B cell (primary cell): ENCODE results near the gene XPO4. TPM values are rescaled to one million over a fixed set of nuclear protein-coding genes. Genes with fewer than 3 reads are reported as not detected.
A peak's percentile ranks its signal among the peaks of the same experiment; 100 is the strongest.
"Not testable (repeated sequence)": the region's sequence is repeated elsewhere in the genome, so short reads cannot be mapped to it uniquely, and the experiment has no call there.

Experiments used
- ATAC-seq: fragments of 200-7000 bp; cut with Tn5 transposase; one replicate; pipeline ENCODE4 v1.10.0; 2021; ENCODE audit warnings: low read depth, mild to moderate bottlenecking, moderate number of reproducible peaks, moderate library complexity
- CTCF ChIA-PET: fragments of 350-600 bp; sonication (Branson Sonifier 250); formaldehyde crosslinking; loops from one replicate; lab custom pipeline; 2021; ENCODE audit warnings: antibody characterized with exemption, inconsistent platforms; lab: Charles Lee
- POLR2A ChIA-PET: fragments of 350-600 bp; sonication (Branson Sonifier 250); formaldehyde crosslinking; loops from one replicate; lab custom pipeline; 2021; ENCODE audit warnings: antibody characterized with exemption; lab: Charles Lee
- DNase-seq: peaks from one replicate; pipeline ENCODE4 v3.0.0; 2013
- H2AFZ ChIP-seq: 2 replicates; pipeline ENCODE4 v1.6.1; 2012; ENCODE audit warnings: mild to moderate bottlenecking, low read depth, low read length; ENCODE audit not compliant: insufficient read depth, poor library complexity, severe bottlenecking
- H3K27ac ChIP-seq, 2 donors: 1 replicate in 1 of 2; 2 replicates in 1 of 2; pipeline ENCODE4 v1.5.1; 2012 to 2013; ENCODE audit warnings: low read length in 2 of 2, mild to moderate bottlenecking in 2 of 2, moderate library complexity in 1 of 2
- H3K27me3 ChIP-seq, 4 experiments: fragments of 200-600 bp in 1 of 4; sonication (generic) in 1 of 4; replicated peaks in 1 of 4; 1 replicate in 2 of 4; 2 replicates in 2 of 4; pipeline versions ENCODE4 v1.6.1 to v1.7.0; 2013 to 2016; ENCODE audit warnings: low read length in 3 of 4, mild to moderate bottlenecking in 2 of 4, mixed read lengths in 1 of 4, moderate library complexity in 1 of 4; ENCODE audit not compliant: insufficient read depth in 4 of 4, control insufficient read depth in 3 of 4; ENCODE audit errors: control extremely low read depth in 1 of 4
- H3K36me3 ChIP-seq, 2 experiments: replicated peaks in 1 of 2; 1 replicate in 1 of 2; 2 replicates in 1 of 2; pipeline versions ENCODE4 v1.6.1 to v1.7.1; 2013; ENCODE audit warnings: low read length in 1 of 2; ENCODE audit not compliant: insufficient read depth in 2 of 2, control insufficient read depth in 1 of 2; ENCODE audit errors: control extremely low read depth in 1 of 2, extremely low read depth in 1 of 2
- H3K4me1 ChIP-seq, 2 donors: fragments of 200-600 bp in 1 of 2; sonication (generic) in 1 of 2; 1 replicate in 1 of 2; 2 replicates in 1 of 2; pipeline versions ENCODE4 v1.5.1 to v1.6.1; 2013 to 2017; ENCODE audit warnings: low read length in 2 of 2; ENCODE audit not compliant: control insufficient read depth in 2 of 2, insufficient read depth in 2 of 2
- H3K4me2 ChIP-seq: replicated peaks from 2 replicates; pipeline ENCODE3; 2012; ENCODE audit warnings: mild to moderate bottlenecking, low read depth, low read length; ENCODE audit not compliant: poor library complexity, severe bottlenecking
- H3K4me3 ChIP-seq, 5 experiments: fragments of 200-600 bp in 1 of 5; sonication (generic) in 1 of 5; 1 replicate in 3 of 5; 2 replicates in 2 of 5; pipeline versions ENCODE4 v1.5.1 to v1.7.0; 2011 to 2016; ENCODE audit warnings: low read length in 4 of 5, mild to moderate bottlenecking in 4 of 5, low read depth in 2 of 5, control low read depth in 1 of 5, moderate library complexity in 1 of 5; ENCODE audit not compliant: insufficient read depth in 1 of 5; ENCODE audit errors: control extremely low read depth in 1 of 5, extremely low read depth in 1 of 5
- H3K79me2 ChIP-seq: fragments of 200-600 bp; sonication (generic); one replicate; pipeline ENCODE4 v1.6.0; 2016; ENCODE audit warnings: low read length; ENCODE audit not compliant: control insufficient read depth, insufficient read depth
- H3K9ac ChIP-seq: fragments of 200-600 bp; sonication (generic); 2 replicates; pipeline ENCODE4 v1.6.1; 2017; ENCODE audit warnings: mild to moderate bottlenecking, low read length, moderate library complexity
- H3K9me3 ChIP-seq, 3 donors: one replicate each; pipeline versions ENCODE4 v1.6.1 to v1.7.1; 2013; ENCODE audit warnings: low read length in 2 of 3; ENCODE audit not compliant: control insufficient read depth in 2 of 3, insufficient read depth in 1 of 3; ENCODE audit errors: control extremely low read depth in 1 of 3
- H4K20me1 ChIP-seq: 2 replicates; pipeline ENCODE4 v1.6.0; 2012; ENCODE audit warnings: mild to moderate bottlenecking, low read length; ENCODE audit not compliant: insufficient read depth, control insufficient read depth, poor library complexity, severe bottlenecking
- H3K27ac Mint-ChIP-seq: one replicate; pipeline ENCODE4 v1.8.0; 2021; ENCODE audit warnings: mixed read lengths
- H3K27me3 Mint-ChIP-seq: one replicate; pipeline ENCODE4 v1.8.0; 2021; ENCODE audit warnings: mixed read lengths
- H3K4me1 Mint-ChIP-seq: one replicate; pipeline ENCODE4 v1.8.0; 2021; ENCODE audit warnings: mixed read lengths
- H3K4me3 Mint-ChIP-seq: one replicate; pipeline ENCODE4 v1.8.0; 2021; ENCODE audit warnings: mixed read lengths
- H3K9me3 Mint-ChIP-seq: one replicate; pipeline ENCODE4 v1.8.0; 2022; ENCODE audit warnings: mixed read lengths; ENCODE audit not compliant: insufficient read depth
- CTCF ChIP-seq: fragments of 200-600 bp; IDR thresholded peaks from one replicate; pipeline ENCODE4 v1.8.0; 2022; ENCODE audit warnings: antibody characterized with exemption, mild to moderate bottlenecking
- EZH2 ChIP-seq: IDR thresholded peaks from 2 replicates; pipeline ENCODE4 v1.6.1; 2012; ENCODE audit warnings: borderline replicate concordance, low read depth, mild to moderate bottlenecking, moderate library complexity, low read length; ENCODE audit not compliant: insufficient read depth, poor library complexity, severe bottlenecking
- WGBS: methylation state at CpG from one replicate; pipeline ENCODE4 v1.1.5; 2013; ENCODE audit warnings: missing lambda C conversion rate; ENCODE audit not compliant: insufficient coverage; 5-methylcytosine and 5-hydroxymethylcytosine counted together
- intact Hi-C: fragments of 100-400 bp; cut with micrococcal nuclease; formaldehyde crosslinking; loops from one replicate; pipeline ENCODE4 v1.10.0; 2022
- polyA minus RNA-seq: library from RNA; depleted of rRNA, polyadenylated mRNA; stranded (reverse); fragments of >200 nt; gene quantifications from 2 replicates; pipeline ENCODE4 v1.2.3, GENCODE V29; 2012
- polyA plus RNA-seq: library from polyadenylated mRNA; depleted of rRNA; stranded (reverse); fragments of >200 nt; gene quantifications from 2 replicates; pipeline ENCODE4 v1.2.3, GENCODE V29; 2012
- total RNA-seq, 2 donors: library from RNA; stranded (reverse); fragments of 120-200 nt in 1 of 2; gene quantifications; 1 replicate in 1 of 2; 2 replicates in 1 of 2; pipeline versions ENCODE4 v1.2.3 to v1.2.4, GENCODE V29; 2013 to 2022

XPO4 gene
- total RNA-seq (25.9 and 30.6 TPM in 2 replicates), polyA plus RNA-seq (6.2 and 9.7 TPM in 2 replicates), polyA minus RNA-seq (13.4 and 14.8 TPM in 2 replicates)
- 24.7 TPM for total RNA-seq (2013)

GRCh38 chr13:20902438-20903163 lies at the start of gene XPO4:
Gene XPO4, minus strand, starts transcription at chr13:20902746. Its CDS starts 8 bp downstream, at chr13:20902738.
- Histone ChIP-seq H3K27ac (peak within 1 kb of the TSS; percentile 91 to 97), H3K9ac (peak within 1 kb of the TSS; percentile 98), H3K4me3 (peak within 1 kb of the TSS; percentile 62 to 98 (median 96)), H3K79me2 (peaks cover 49% of the 10 kb centered on the region), H2AFZ (peak within 1 kb of the TSS; percentile 100), H3K36me3 (peaks cover 0 to 2% of the 10 kb centered on the region in 2 experiments), H3K27me3 (no peaks in the 10 kb centered on the region), H4K20me1 (peaks cover 14% of the 10 kb centered on the region), H3K9me3 (no peaks in the 10 kb centered on the region), H3K4me1 (peaks cover 10 to 11% of the 10 kb centered on the region in 2 donors), H3K4me2 (peak within 1 kb of the TSS; percentile 94)
- intact Hi-C loops: loop anchor here (1.0 to 10.0 kb wide), 7 partner anchors 128 to 770 kb away; partner anchors contain the start of genes EEF1AKMT1, FGF9, IL17D and MICU2
- POLR2A ChIA-PET: interaction anchor here (0.5 kb wide), 1 partner anchor 196 kb away, joined by 6 read pairs; no protein-coding TSS in a partner anchor
- H3K9me3 Mint-ChIP-seq: no peaks in the 10 kb centered on the region
- no peak for TF ChIP-seq CTCF
- no peak for TF ChIP-seq EZH2
- CTCF ChIA-PET: interaction anchor here (0.7 to 1.3 kb wide), 2 partner anchors 20 to 406 kb away, joined by 3 to 5 read pairs; no protein-coding TSS in a partner anchor
- peak; percentile 91 for ATAC-seq
- H3K27ac Mint-ChIP-seq: peak within 1 kb of the TSS; percentile 94
- under 1% methylated on average over 81 of the region's 81 CpGs for WGBS
- H3K4me1 Mint-ChIP-seq: peaks cover 30% of the 10 kb centered on the region
- H3K4me3 Mint-ChIP-seq: peak within 1 kb of the TSS; percentile 94
- no peaks in the 10 kb centered on the region for H3K27me3 Mint-ChIP-seq
- DNase-seq: peak; percentile 89

DNA sequence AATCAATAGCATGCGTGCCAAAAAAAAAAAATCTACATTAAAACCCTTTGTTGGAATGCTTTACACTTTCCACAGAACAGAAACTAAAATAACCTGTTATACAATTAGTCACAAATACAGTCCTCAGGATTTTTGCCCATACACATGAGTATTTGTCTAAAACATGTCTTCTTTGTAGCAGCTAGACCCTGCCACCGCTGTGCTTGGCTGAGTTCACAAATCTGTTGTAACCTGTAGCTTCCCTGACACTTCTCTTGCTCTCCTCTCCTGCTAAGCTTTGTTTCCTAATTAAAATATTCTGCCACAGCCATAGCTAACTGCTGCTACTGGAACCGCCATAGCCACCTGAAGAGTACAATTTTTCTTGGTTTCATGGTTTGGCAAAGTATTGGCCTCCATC lies 45.5 kb upstream of the XPO4 start:
- H3K4me3 Mint-ChIP-seq, intact Hi-C loops, H3K9me3 ChIP-seq, H3K27ac ChIP-seq, H3K9ac ChIP-seq, CTCF ChIA-PET, H2AFZ ChIP-seq, H4K20me1 ChIP-seq, ATAC-seq, H3K4me2 ChIP-seq, H3K9me3 Mint-ChIP-seq, H3K4me1 Mint-ChIP-seq, H3K4me3 ChIP-seq, H3K36me3 ChIP-seq, POLR2A ChIA-PET, H3K27ac Mint-ChIP-seq, DNase-seq, H3K4me1 ChIP-seq, H3K79me2 ChIP-seq: not testable (repeated sequence)
- 100% methylated on average over 1 of the region's 3 CpGs for WGBS
- H3K27me3 ChIP-seq: peaks cover 0 to 13% (median 2%) of the 10 kb centered on the region in 4 experiments
- H3K27me3 Mint-ChIP-seq: peaks cover 54% of the 10 kb centered on the region
